ENCODE measurements around the gene BRDT.

The BRDT gene

GRCh38 chr1:91937613-91938012 lies 11.6 kb upstream of the BRDT start:
- in situ Hi-C loops (cut with MboI; ENCODE audit: low pct_unique_long_range_greater_than_20kb, low sequenced_read_pairs, unreplicated experiment), result no loop called here
- DNase-seq (ENCODE audit: low spot score), result no peak
- TF ChIP-seq CTCF (IDR thresholded peaks at IDR 0.05; ENCODE audit: extremely low read depth, insufficient read depth, missing control alignments), result no peak

GRCh38 chr1:91940496-91940895 lies 8.7 kb upstream of the BRDT start:
- in situ Hi-C loops (cut with MboI; ENCODE audit: low pct_unique_long_range_greater_than_20kb, low sequenced_read_pairs, unreplicated experiment), result no loop called here
- TF ChIP-seq CTCF (IDR thresholded peaks at IDR 0.05; ENCODE audit: extremely low read depth, insufficient read depth, missing control alignments), result no peak
- no peak for DNase-seq (ENCODE audit: low spot score)

GRCh38 chr1:91944087-91944486 lies 5.1 kb upstream of the BRDT start:
- in situ Hi-C loops (cut with MboI; ENCODE audit: low pct_unique_long_range_greater_than_20kb, low sequenced_read_pairs, unreplicated experiment), result no loop called here
- no peak for TF ChIP-seq CTCF (IDR thresholded peaks at IDR 0.05; ENCODE audit: extremely low read depth, insufficient read depth, missing control alignments)
- DNase-seq (ENCODE audit: low spot score), result no peak

- no peak for TF ChIP-seq CTCF (IDR thresholded peaks at IDR 0.05; ENCODE audit: extremely low read depth, insufficient read depth, missing control alignments)
- DNase-seq (ENCODE audit: low spot score), result no peak
- in situ Hi-C loops (cut with MboI; ENCODE audit: low pct_unique_long_range_greater_than_20kb, low sequenced_read_pairs, unreplicated experiment), result no loop called here
Measured at GRCh38 chr1:91948097-91948496, 1.1 kb upstream of the BRDT start.

- TF ChIP-seq CTCF (IDR thresholded peaks at IDR 0.05; ENCODE audit: extremely low read depth, insufficient read depth, missing control alignments), result no peak
- in situ Hi-C loops (cut with MboI; ENCODE audit: low pct_unique_long_range_greater_than_20kb, low sequenced_read_pairs, unreplicated experiment), result no loop called here
- DNase-seq (ENCODE audit: low spot score), result no peak
Measured at GRCh38 chr1:91948501-91949355, 473 bp upstream of the BRDT start.

GRCh38 chr1:91952187-91952586 lies 3.0 kb downstream of the BRDT start:
- in situ Hi-C loops (cut with MboI; ENCODE audit: low pct_unique_long_range_greater_than_20kb, low sequenced_read_pairs, unreplicated experiment), result no loop called here
- no peak for DNase-seq (ENCODE audit: low spot score)
- TF ChIP-seq CTCF (IDR thresholded peaks at IDR 0.05; ENCODE audit: extremely low read depth, insufficient read depth, missing control alignments), result no peak

Measured in GM13977 (cell line).